WTC11 (cell line): ENCODE results near the gene MYH10. TPM values are rescaled to one million over a fixed set of nuclear protein-coding genes. Genes with fewer than 3 reads are reported as not detected.

Source experiments
- ATAC-seq: fragments of 200-7000 bp; cut with Tn5 transposase; 2 replicates; pipeline ENCODE4 v1.10.0; 2021; ENCODE audit warnings: mild to moderate bottlenecking, moderate library complexity
- CTCF ChIA-PET: fragments of 300-600 bp; sonication (Branson Sonifier 250); formaldehyde crosslinking; loops from one replicate; lab custom pipeline; 2021; ENCODE audit warnings: antibody characterized with exemption; lab: Charles Lee
- POLR2A ChIA-PET: fragments of 350-600 bp; sonication (Branson Sonifier 250); formaldehyde crosslinking; loops from one replicate; lab custom pipeline; 2021; ENCODE audit warnings: antibody characterized with exemption; lab: Charles Lee
- DNase-seq: peaks from one replicate; pipeline ENCODE4 v3.0.0; 2021; ENCODE audit warnings: low spot score
- H3K27ac Mint-ChIP-seq: 2 replicates; pipeline ENCODE4 v1.8.0; 2021; ENCODE audit warnings: mixed read lengths
- H3K27me3 Mint-ChIP-seq: 2 replicates; pipeline ENCODE4 v1.8.0; 2021; ENCODE audit warnings: low read depth, mild to moderate bottlenecking, moderate library complexity, mixed read lengths
- H3K36me3 Mint-ChIP-seq: 2 replicates; pipeline ENCODE4 v1.8.0; 2021; ENCODE audit warnings: mixed read lengths
- H3K4me1 Mint-ChIP-seq: 2 replicates; pipeline ENCODE4 v1.8.0; 2022; ENCODE audit warnings: mixed read lengths
- H3K4me3 Mint-ChIP-seq: 2 replicates; pipeline ENCODE4 v1.8.0; 2021; ENCODE audit warnings: mild to moderate bottlenecking, moderate library complexity, mixed read lengths
- H3K9me3 Mint-ChIP-seq: 2 replicates; pipeline ENCODE4 v1.8.0; 2021; ENCODE audit warnings: mixed read lengths
- ARID4B ChIP-seq: sonication (generic); formaldehyde crosslinking; IDR thresholded peaks from 2 replicates; pipeline ENCODE4 v1.8.0; 2023; ENCODE audit warnings: missing genetic modification reagents, mild to moderate bottlenecking, borderline replicate concordance
- ELF4 ChIP-seq: sonication (generic); formaldehyde crosslinking; IDR thresholded peaks from 2 replicates; pipeline ENCODE4 v1.8.1; 2022; ENCODE audit warnings: low read depth, mild to moderate bottlenecking, moderate library complexity, missing genetic modification reagents
- GABPB1 ChIP-seq: sonication (generic); formaldehyde crosslinking; IDR thresholded peaks from 2 replicates; pipeline ENCODE4 v1.8.1; 2023; ENCODE audit warnings: mild to moderate bottlenecking, missing genetic modification reagents
- JUN ChIP-seq: sonication (generic); formaldehyde crosslinking; IDR thresholded peaks from 2 replicates; pipeline ENCODE4 v1.8.0; 2023; ENCODE audit warnings: mild to moderate bottlenecking, missing genetic modification reagents
- total RNA-seq: library from RNA; stranded (reverse); gene quantifications from 3 replicates; pipeline ENCODE4 v1.2.3, GENCODE V29; 2021
- TF ChIP-seq, protein P1 (sequence below): sonication (generic); formaldehyde crosslinking; IDR thresholded peaks from 2 replicates; pipeline ENCODE4 v1.8.0; 2022; ENCODE audit warnings: missing genetic modification reagents
- TF ChIP-seq, protein P2 (sequence below): sonication (generic); formaldehyde crosslinking; IDR thresholded peaks from 2 replicates; pipeline ENCODE4 v1.8.0; 2023; ENCODE audit warnings: mild to moderate bottlenecking, missing genetic modification reagents
- TF ChIP-seq, protein P3 (sequence below): sonication (generic); formaldehyde crosslinking; IDR thresholded peaks from 2 replicates; pipeline ENCODE4 v1.8.1; 2022; ENCODE audit warnings: missing genetic modification reagents, borderline replicate concordance
- TF ChIP-seq, protein P4 (sequence below): sonication (generic); formaldehyde crosslinking; IDR thresholded peaks from 2 replicates; pipeline ENCODE4 v1.8.0; 2022; ENCODE audit warnings: mild to moderate bottlenecking, missing genetic modification reagents

The MYH10 gene
- total RNA-seq, 1 experiment from 2014 or later, result 231 TPM

GRCh38 chr17:8518850-8519249 is 111.7 kb downstream of the MYH10 start:
- ATAC-seq (no peak), DNase-seq (no peak)
- no peaks in the 10 kb centered on the region for H3K4me1 Mint-ChIP-seq
- peaks cover 3% of the 10 kb centered on the region; the same call in 1 of the 2 replicates for H3K9me3 Mint-ChIP-seq
- no peaks in the 10 kb centered on the region for H3K27me3 Mint-ChIP-seq
- TF ChIP-seq, protein P1, sequence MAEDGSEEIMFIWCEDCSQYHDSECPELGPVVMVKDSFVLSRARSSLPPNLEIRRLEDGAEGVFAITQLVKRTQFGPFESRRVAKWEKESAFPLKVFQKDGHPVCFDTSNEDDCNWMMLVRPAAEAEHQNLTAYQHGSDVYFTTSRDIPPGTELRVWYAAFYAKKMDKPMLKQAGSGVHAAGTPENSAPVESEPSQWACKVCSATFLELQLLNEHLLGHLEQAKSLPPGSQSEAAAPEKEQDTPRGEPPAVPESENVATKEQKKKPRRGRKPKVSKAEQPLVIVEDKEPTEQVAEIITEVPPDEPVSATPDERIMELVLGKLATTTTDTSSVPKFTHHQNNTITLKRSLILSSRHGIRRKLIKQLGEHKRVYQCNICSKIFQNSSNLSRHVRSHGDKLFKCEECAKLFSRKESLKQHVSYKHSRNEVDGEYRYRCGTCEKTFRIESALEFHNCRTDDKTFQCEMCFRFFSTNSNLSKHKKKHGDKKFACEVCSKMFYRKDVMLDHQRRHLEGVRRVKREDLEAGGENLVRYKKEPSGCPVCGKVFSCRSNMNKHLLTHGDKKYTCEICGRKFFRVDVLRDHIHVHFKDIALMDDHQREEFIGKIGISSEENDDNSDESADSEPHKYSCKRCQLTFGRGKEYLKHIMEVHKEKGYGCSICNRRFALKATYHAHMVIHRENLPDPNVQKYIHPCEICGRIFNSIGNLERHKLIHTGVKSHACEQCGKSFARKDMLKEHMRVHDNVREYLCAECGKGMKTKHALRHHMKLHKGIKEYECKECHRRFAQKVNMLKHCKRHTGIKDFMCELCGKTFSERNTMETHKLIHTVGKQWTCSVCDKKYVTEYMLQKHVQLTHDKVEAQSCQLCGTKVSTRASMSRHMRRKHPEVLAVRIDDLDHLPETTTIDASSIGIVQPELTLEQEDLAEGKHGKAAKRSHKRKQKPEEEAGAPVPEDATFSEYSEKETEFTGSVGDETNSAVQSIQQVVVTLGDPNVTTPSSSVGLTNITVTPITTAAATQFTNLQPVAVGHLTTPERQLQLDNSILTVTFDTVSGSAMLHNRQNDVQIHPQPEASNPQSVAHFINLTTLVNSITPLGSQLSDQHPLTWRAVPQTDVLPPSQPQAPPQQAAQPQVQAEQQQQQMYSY (CRISPR knock-in tag), result no peak
- TF ChIP-seq, protein P2, sequence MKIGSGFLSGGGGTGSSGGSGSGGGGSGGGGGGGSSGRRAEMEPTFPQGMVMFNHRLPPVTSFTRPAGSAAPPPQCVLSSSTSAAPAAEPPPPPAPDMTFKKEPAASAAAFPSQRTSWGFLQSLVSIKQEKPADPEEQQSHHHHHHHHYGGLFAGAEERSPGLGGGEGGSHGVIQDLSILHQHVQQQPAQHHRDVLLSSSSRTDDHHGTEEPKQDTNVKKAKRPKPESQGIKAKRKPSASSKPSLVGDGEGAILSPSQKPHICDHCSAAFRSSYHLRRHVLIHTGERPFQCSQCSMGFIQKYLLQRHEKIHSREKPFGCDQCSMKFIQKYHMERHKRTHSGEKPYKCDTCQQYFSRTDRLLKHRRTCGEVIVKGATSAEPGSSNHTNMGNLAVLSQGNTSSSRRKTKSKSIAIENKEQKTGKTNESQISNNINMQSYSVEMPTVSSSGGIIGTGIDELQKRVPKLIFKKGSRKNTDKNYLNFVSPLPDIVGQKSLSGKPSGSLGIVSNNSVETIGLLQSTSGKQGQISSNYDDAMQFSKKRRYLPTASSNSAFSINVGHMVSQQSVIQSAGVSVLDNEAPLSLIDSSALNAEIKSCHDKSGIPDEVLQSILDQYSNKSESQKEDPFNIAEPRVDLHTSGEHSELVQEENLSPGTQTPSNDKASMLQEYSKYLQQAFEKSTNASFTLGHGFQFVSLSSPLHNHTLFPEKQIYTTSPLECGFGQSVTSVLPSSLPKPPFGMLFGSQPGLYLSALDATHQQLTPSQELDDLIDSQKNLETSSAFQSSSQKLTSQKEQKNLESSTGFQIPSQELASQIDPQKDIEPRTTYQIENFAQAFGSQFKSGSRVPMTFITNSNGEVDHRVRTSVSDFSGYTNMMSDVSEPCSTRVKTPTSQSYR (CRISPR knock-in tag), result no peak
- TF ChIP-seq, protein P3, sequence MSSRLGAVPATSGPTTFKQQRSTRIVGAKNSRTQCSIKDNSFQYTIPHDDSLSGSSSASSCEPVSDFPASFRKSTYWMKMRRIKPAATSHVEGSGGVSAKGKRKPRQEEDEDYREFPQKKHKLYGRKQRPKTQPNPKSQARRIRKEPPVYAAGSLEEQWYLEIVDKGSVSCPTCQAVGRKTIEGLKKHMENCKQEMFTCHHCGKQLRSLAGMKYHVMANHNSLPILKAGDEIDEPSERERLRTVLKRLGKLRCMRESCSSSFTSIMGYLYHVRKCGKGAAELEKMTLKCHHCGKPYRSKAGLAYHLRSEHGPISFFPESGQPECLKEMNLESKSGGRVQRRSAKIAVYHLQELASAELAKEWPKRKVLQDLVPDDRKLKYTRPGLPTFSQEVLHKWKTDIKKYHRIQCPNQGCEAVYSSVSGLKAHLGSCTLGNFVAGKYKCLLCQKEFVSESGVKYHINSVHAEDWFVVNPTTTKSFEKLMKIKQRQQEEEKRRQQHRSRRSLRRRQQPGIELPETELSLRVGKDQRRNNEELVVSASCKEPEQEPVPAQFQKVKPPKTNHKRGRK (CRISPR knock-in tag), result no peak
- TF ChIP-seq, all 79 proteins: peak for 0
- Mint-ChIP-seq H3K4me3 (no peak overlapping the region), H3K27ac (no peak overlapping the region), H3K36me3 (peaks cover 73% of the 10 kb centered on the region)
- ChIA-PET CTCF (no interaction called here), POLR2A (no interaction called here)

DNA sequence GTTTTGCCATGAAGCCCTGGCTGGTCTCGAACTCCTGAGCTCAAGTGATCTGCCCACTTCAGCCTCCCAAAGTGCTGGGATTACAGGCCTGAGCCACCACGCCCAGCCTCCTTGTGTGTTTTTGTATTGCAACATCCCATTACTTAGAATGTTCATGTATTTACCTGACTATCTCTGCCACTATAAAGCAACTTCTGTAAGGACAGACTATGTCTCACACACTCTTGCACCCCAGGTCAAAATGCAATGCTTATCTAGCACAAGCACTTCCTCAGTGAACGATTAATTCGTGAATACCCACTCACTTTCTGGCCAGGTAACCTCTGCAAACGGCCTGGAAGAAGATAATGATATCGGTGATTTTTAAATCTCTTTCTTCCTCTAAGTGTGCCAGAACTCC is 112.2 kb downstream of the MYH10 start:
- ChIA-PET POLR2A (no interaction called here), CTCF (no interaction called here)
- no peak for ATAC-seq
- Mint-ChIP-seq H3K27me3 (no peaks in the 10 kb centered on the region), H3K9me3 (peaks cover 3% of the 10 kb centered on the region; the same call in 1 of the 2 replicates), H3K4me3 (no peak overlapping the region)
- no peak for TF ChIP-seq GABPB1 (CRISPR knock-in tag)
- TF ChIP-seq ARID4B (CRISPR knock-in tag), result no peak
- TF ChIP-seq JUN (CRISPR knock-in tag), result no peak
- TF ChIP-seq ELF4, result no peak
- TF ChIP-seq, protein P4, sequence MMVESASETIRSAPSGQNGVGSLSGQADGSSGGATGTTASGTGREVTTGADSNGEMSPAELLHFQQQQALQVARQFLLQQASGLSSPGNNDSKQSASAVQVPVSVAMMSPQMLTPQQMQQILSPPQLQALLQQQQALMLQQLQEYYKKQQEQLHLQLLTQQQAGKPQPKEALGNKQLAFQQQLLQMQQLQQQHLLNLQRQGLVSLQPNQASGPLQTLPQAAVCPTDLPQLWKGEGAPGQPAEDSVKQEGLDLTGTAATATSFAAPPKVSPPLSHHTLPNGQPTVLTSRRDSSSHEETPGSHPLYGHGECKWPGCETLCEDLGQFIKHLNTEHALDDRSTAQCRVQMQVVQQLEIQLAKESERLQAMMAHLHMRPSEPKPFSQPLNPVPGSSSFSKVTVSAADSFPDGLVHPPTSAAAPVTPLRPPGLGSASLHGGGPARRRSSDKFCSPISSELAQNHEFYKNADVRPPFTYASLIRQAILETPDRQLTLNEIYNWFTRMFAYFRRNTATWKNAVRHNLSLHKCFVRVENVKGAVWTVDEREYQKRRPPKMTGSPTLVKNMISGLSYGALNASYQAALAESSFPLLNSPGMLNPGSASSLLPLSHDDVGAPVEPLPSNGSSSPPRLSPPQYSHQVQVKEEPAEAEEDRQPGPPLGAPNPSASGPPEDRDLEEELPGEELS, result no peak
- TF ChIP-seq, all 79 proteins: peak for 0
- peaks cover 78% of the 10 kb centered on the region for H3K36me3 Mint-ChIP-seq
- no peaks in the 10 kb centered on the region for H3K4me1 Mint-ChIP-seq
- H3K27ac Mint-ChIP-seq, result no peak overlapping the region
- no peak for DNase-seq
